ENCODE data around the gene WDR74. TPM values are rescaled to one million over a fixed set of nuclear protein-coding genes. Genes with fewer than 3 reads are reported as not detected.

Gene WDR74
- 189 TPM for polyA plus RNA-seq (2012; ENCODE audit: insufficient read depth, insufficient read length, low read depth)

- H3K4me3 ChIP-seq (ENCODE audit: low read depth, low read length), result peak within 1 kb of the TSS; percentile 87
- peak; percentile 81 for DNase-seq
- TF ChIP-seq CTCF (IDR thresholded peaks at IDR 0.05; ENCODE audit: low read depth, low read length), result no peak
- H3K9me3 ChIP-seq, result no peaks in the 10 kb centered on the region
- peaks cover 21% of the 10 kb centered on the region for H3K36me3 ChIP-seq
- H3K4me1 ChIP-seq, result no peaks in the 10 kb centered on the region
- H3K27me3 ChIP-seq, result no peaks in the 10 kb centered on the region
These were observed at the start of gene WDR74 for GRCh38 chr11:62839050-62839945. WDR74 (minus strand) TSS chr11:62839590; CDS start chr11:62839570, 20 bp downstream.

DNA sequence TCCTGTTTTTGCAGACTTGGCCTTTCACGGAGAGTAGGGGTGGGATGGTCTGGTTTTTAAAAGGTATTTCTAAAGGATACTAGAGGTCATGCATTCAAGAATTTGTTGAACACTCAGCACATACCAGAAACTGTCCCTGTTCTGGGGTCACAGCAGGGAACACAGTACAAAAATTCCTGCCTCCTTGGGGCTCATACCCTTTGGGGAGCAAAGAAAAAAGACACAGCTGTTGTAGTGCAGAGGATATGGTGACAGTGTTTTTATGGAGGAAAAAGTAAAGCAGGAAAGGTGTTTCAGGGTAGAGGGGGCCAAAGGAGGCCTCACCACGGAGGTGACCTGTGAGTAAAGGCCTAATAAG is 49.7 kb upstream of the WDR74 start:
- no peaks in the 10 kb centered on the region for H3K9me3 ChIP-seq
- DNase-seq, result no peak
- peaks cover 53% of the 10 kb centered on the region for H3K36me3 ChIP-seq
- H3K4me3 ChIP-seq (ENCODE audit: low read depth, low read length), result no peak overlapping the region
- no peak for TF ChIP-seq CTCF (IDR thresholded peaks at IDR 0.05; ENCODE audit: low read depth, low read length)
- H3K27me3 ChIP-seq, result no peaks in the 10 kb centered on the region
- no peaks in the 10 kb centered on the region for H3K4me1 ChIP-seq

- Histone ChIP-seq H3K4me1 (no peaks in the 10 kb centered on the region), H3K36me3 (peaks cover 60% of the 10 kb centered on the region), H3K9me3 (no peaks in the 10 kb centered on the region)
These were observed 49.0 kb upstream of the WDR74 start for GRCh38 chr11:62888406-62888805.

DNA sequence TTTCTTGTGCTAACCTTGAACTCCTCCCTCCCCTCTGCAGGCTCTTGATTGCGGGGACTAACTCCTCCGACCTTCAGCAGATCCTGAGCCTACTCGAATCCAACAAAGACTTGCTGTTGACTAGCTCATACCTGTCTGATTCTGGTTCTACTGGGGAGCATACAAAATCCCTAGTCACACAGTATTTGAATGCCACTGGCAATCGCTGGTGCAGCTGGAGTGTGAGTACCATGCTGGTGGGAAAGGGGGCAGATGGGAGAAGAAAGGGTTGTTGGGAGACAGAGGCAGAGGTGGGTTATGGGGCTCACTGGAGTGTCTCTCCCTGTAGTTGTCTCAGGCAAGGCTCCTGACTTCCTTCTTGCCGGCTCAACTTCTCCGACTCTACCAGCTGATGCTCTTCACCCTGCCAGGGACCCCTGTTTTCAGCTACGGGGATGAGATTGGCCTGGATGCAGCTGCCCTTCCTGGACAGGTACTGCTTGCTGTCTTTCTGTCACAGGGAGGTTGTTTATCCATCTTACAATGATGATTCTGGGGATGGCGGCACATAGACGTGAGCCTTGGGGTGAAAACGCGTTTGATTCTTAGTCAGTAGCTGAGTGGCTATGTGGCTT is 45.9 kb upstream of the WDR74 start:
- Histone ChIP-seq H3K4me1 (0 out of 2 replicates have a peak, but pooled peaks cover 3% of the 10 kb centered on the region), H3K36me3 (peaks cover 84% of the 10 kb centered on the region)

More at GRCh38 chr11:62888406-62888805, 49.0 kb upstream of the WDR74 start:
- TF ChIP-seq CTCF (IDR thresholded peaks at IDR 0.05; ENCODE audit: low read depth, low read length), result no peak
- H3K27me3 ChIP-seq, result no peaks in the 10 kb centered on the region
- no peak overlapping the region for H3K4me3 ChIP-seq (ENCODE audit: low read depth, low read length)
- no peak for DNase-seq

DNA sequence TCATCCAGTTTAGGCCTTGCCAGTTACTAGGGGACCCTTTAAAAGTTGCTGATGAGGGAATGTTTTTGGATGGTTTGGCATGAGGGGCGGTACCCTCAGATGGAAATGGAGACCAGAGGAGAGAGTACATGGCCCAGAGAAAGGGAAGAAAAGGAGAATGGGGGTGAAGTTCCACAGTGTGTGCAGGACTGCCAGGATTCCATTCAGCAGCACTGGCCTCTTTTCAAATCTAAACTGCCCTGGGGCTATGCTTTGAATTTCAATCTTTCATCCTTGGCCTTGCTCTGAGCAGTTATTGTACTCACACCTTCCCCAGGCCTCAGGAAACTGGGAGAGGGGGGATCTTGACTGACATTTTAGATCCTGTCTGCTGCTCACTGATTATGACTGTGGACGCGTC is 44.3 kb upstream of the WDR74 start:
- H3K4me3 ChIP-seq (ENCODE audit: low read depth, low read length), result peak overlapping the region; percentile 83
- H3K27me3 ChIP-seq, result no peaks in the 10 kb centered on the region
- 0 out of 2 replicates have a peak, but pooled peaks cover 3% of the 10 kb centered on the region for H3K4me1 ChIP-seq
- no peaks in the 10 kb centered on the region for H3K9me3 ChIP-seq
- peaks cover 73% of the 10 kb centered on the region for H3K36me3 ChIP-seq
- TF ChIP-seq CTCF (IDR thresholded peaks at IDR 0.05; ENCODE audit: low read depth, low read length), result no peak
- DNase-seq, result no peak

More for the DNA sequence above, 45.9 kb upstream of the WDR74 start:
- DNase-seq, result no peak
- no peaks in the 10 kb centered on the region for H3K9me3 ChIP-seq
- TF ChIP-seq CTCF (IDR thresholded peaks at IDR 0.05; ENCODE audit: low read depth, low read length), result no peak
- H3K27me3 ChIP-seq, result no peaks in the 10 kb centered on the region
- no peak overlapping the region for H3K4me3 ChIP-seq (ENCODE audit: low read depth, low read length)

Data from BE2C (cell line).